Panc1 (cell line): ENCODE measurements around the gene KIF1A. TPM values are rescaled to one million over a fixed set of nuclear protein-coding genes. Genes with fewer than 3 reads are reported as not detected.

Experiments used
- ATAC-seq: fragments of 200-7000 bp; cut with Tn5 transposase; 2 replicates; pipeline ENCODE4 v1.9.1; 2020; ENCODE audit warnings: mild to moderate bottlenecking, moderate library complexity
- BruUV-seq: library from RNA; stranded (reverse); fragments of 400-500 nt; replicated peaks from 2 replicates; lab custom pipeline; 2021; lab: Mats Ljungman, UMichigan
- CTCF ChIA-PET: fragments of 300-600 bp; sonication (Branson Sonifier 250); formaldehyde crosslinking; loops from one replicate; lab custom pipeline; 2022; ENCODE audit warnings: antibody characterized with exemption; lab: Charles Lee
- POLR2A ChIA-PET: fragments of 300-600 bp; sonication (Branson Sonifier 250); formaldehyde crosslinking; loops from one replicate; lab custom pipeline; 2022; ENCODE audit warnings: antibody characterized with exemption; lab: Charles Lee
- DNase-seq: peaks from one replicate; pipeline ENCODE4 v3.0.0-alpha.2; 2010; ENCODE audit warnings: low read depth, low spot score
- H3K27ac ChIP-seq: 2 replicates; pipeline ENCODE4 v1.5.1; 2011; ENCODE audit warnings: mild to moderate bottlenecking, low read length, inconsistent platforms
- H3K27me3 ChIP-seq: fragments of 200-500 bp; sonication (Bioruptor generic); 2 replicates; pipeline ENCODE4 v1.6.0; 2014; ENCODE audit warnings: low read length, inconsistent platforms; ENCODE audit not compliant: control insufficient read depth, insufficient read depth
- H3K36me3 ChIP-seq: fragments of 200-500 bp; sonication (Bioruptor generic); 2 replicates; pipeline ENCODE4 v1.5.1; 2014; ENCODE audit warnings: inconsistent platforms, mild to moderate bottlenecking, low read length, moderate library complexity; ENCODE audit not compliant: control insufficient read depth, insufficient read depth
- H3K4me1 ChIP-seq: 2 replicates; pipeline ENCODE4 v1.5.1; 2011; ENCODE audit warnings: inconsistent platforms, mild to moderate bottlenecking, low read length, moderate library complexity; ENCODE audit not compliant: control insufficient read depth, insufficient read depth
- H3K4me3 ChIP-seq, 2 experiments: 2 replicates each; pipeline ENCODE4 v1.5.1; 2011 to 2012; ENCODE audit warnings: low read depth in 2 of 2, low read length in 2 of 2, mild to moderate bottlenecking in 2 of 2, inconsistent platforms in 1 of 2, moderate library complexity in 1 of 2
- H3K9me3 ChIP-seq: fragments of 200-500 bp; sonication (Bioruptor generic); 2 replicates; pipeline ENCODE4 v1.5.1; 2014; ENCODE audit warnings: low read depth, mild to moderate bottlenecking, inconsistent platforms, low read length, moderate library complexity; ENCODE audit not compliant: control insufficient read depth, insufficient read depth
- POLR2AphosphoS5 ChIP-seq: IDR thresholded peaks from 2 replicates; pipeline ENCODE4 v1.6.1; 2012; ENCODE audit warnings: mild to moderate bottlenecking, low read depth, low read length, moderate library complexity
- SIN3A ChIP-seq: IDR thresholded peaks from 2 replicates; pipeline ENCODE4 v1.6.1; 2012; ENCODE audit warnings: low read depth, mild to moderate bottlenecking, low read length, moderate library complexity, borderline replicate concordance; ENCODE audit not compliant: insufficient read depth
- TCF7L2 ChIP-seq: IDR thresholded peaks from 2 replicates; pipeline ENCODE4 v1.6.1; 2011; ENCODE audit warnings: mild to moderate bottlenecking, low read depth, low read length, inconsistent platforms
- in situ Hi-C: cut with HindIII; loops from 2 replicates; pipeline ENCODE4 v1.10.0; 2016; ENCODE audit warnings: low sequenced_read_pairs, low pct_unique_long_range_greater_than_20kb
- intact Hi-C: fragments of 100-400 bp; cut with micrococcal nuclease; formaldehyde crosslinking; loops from one replicate; pipeline ENCODE4 v1.10.0; 2022; ENCODE audit not compliant: unreplicated experiment
- total RNA-seq: library from RNA; stranded (reverse); gene quantifications from one replicate; pipeline ENCODE4 v1.2.1, GENCODE V29; 2021; ENCODE audit not compliant: unreplicated experiment
- TF ChIP-seq, protein P1 (sequence below), 2 experiments: IDR thresholded peaks; 2 replicates each; pipeline ENCODE4 v1.6.1; 2011 to 2012; ENCODE audit warnings: low read depth in 2 of 2, control low read depth in 1 of 2, low read length in 1 of 2, mild to moderate bottlenecking in 1 of 2, moderate library complexity in 1 of 2; ENCODE audit not compliant: insufficient read depth in 1 of 2
- TF ChIP-seq, protein P2 (sequence below): fragments of 450-650 bp; IDR thresholded peaks from 2 replicates; pipeline ENCODE4 v1.5.1; 2017; ENCODE audit warnings: mild to moderate bottlenecking

KIF1A gene
- total RNA-seq, 1 experiment from 2014 or later = 132 TPM

DNA sequence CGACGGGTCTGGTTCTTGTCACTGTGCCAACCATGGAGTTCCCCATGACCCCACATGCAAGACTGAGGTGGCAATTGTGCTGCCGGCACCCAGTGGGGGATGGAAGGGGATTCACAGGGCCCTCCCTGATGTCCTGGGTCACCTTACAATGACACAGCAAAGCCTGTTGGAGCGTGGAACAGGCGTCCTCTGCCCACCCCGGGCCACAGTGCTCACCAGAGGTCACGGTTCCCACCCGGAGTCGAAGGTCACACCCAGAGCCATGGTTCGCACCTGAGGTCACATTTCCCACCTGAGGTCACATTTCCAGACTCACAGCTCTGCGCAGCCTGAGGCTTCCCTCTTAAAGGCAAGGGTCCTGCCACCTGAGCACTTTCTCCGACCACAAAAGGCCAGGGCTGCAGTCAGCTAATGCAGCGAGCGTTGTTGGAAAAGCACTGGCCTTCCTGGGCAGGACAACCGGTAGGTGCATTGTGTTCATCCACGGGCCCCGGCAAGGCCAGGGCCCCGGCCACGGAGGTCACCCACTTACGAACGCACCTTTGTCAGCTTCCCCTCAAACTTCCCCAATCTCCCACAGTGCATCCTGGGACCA lies 24.0 kb downstream of the KIF1A start:
- CTCF ChIA-PET = no interaction called here
- Histone ChIP-seq H3K27ac (no peak overlapping the region), H3K4me1 (no peaks in the 10 kb centered on the region), H3K9me3 (no peaks in the 10 kb centered on the region), H3K27me3 (no peaks in the 10 kb centered on the region), H3K4me3 (no peak overlapping the region), H3K36me3 (no peaks in the 10 kb centered on the region; the same call in none of the 2 replicates)
- ATAC-seq = no peak
- in situ Hi-C loops (no loop called here), intact Hi-C loops (no loop called here)
- POLR2A ChIA-PET = no interaction called here
- DNase-seq = no peak
- TF ChIP-seq TCF7L2 = no peak
- TF ChIP-seq, protein P1, sequence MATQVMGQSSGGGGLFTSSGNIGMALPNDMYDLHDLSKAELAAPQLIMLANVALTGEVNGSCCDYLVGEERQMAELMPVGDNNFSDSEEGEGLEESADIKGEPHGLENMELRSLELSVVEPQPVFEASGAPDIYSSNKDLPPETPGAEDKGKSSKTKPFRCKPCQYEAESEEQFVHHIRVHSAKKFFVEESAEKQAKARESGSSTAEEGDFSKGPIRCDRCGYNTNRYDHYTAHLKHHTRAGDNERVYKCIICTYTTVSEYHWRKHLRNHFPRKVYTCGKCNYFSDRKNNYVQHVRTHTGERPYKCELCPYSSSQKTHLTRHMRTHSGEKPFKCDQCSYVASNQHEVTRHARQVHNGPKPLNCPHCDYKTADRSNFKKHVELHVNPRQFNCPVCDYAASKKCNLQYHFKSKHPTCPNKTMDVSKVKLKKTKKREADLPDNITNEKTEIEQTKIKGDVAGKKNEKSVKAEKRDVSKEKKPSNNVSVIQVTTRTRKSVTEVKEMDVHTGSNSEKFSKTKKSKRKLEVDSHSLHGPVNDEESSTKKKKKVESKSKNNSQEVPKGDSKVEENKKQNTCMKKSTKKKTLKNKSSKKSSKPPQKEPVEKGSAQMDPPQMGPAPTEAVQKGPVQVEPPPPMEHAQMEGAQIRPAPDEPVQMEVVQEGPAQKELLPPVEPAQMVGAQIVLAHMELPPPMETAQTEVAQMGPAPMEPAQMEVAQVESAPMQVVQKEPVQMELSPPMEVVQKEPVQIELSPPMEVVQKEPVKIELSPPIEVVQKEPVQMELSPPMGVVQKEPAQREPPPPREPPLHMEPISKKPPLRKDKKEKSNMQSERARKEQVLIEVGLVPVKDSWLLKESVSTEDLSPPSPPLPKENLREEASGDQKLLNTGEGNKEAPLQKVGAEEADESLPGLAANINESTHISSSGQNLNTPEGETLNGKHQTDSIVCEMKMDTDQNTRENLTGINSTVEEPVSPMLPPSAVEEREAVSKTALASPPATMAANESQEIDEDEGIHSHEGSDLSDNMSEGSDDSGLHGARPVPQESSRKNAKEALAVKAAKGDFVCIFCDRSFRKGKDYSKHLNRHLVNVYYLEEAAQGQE (IDR thresholded peaks at IDR 0.05; ENCODE audit: insufficient read depth in 1 of 2, low read depth in 2 of 2, low read length in 1 of 2) = no peak
- TF ChIP-seq POLR2AphosphoS5 = no peak
- no peak for TF ChIP-seq SIN3A
- TF ChIP-seq, protein P2, sequence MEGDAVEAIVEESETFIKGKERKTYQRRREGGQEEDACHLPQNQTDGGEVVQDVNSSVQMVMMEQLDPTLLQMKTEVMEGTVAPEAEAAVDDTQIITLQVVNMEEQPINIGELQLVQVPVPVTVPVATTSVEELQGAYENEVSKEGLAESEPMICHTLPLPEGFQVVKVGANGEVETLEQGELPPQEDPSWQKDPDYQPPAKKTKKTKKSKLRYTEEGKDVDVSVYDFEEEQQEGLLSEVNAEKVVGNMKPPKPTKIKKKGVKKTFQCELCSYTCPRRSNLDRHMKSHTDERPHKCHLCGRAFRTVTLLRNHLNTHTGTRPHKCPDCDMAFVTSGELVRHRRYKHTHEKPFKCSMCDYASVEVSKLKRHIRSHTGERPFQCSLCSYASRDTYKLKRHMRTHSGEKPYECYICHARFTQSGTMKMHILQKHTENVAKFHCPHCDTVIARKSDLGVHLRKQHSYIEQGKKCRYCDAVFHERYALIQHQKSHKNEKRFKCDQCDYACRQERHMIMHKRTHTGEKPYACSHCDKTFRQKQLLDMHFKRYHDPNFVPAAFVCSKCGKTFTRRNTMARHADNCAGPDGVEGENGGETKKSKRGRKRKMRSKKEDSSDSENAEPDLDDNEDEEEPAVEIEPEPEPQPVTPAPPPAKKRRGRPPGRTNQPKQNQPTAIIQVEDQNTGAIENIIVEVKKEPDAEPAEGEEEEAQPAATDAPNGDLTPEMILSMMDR = no peak
- no TSS peak for BruUV-seq

DNA sequence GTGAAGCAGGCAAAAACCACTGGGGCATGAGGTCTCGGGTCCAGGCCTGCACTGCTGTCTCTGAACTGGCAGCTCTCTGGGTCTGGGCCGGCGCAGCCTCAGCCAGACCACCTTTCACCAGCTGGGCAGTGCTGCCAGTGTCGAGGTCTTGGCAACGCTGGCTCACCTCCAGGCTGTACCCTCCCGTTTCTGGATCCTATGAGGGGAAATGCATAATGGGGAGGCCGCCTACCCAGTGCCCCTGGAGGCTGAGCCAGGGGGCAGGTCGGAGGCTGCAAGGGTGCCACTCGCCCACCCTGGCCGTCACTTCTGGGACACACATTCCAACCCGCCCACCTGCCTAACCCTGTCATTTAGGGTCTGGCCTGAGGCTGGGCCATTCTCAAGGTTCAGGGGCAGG lies 24.6 kb downstream of the KIF1A start:
- in situ Hi-C loops = no loop called here
- Histone ChIP-seq H3K27me3 (no peaks in the 10 kb centered on the region), H3K36me3 (no peaks in the 10 kb centered on the region; the same call in none of the 2 replicates), H3K27ac (no peak overlapping the region), H3K4me1 (no peaks in the 10 kb centered on the region), H3K9me3 (no peaks in the 10 kb centered on the region), H3K4me3 (no peak overlapping the region)
- no TSS peak for BruUV-seq
- TF ChIP-seq, protein P1 (IDR thresholded peaks at IDR 0.05; ENCODE audit: insufficient read depth in 1 of 2, low read depth in 2 of 2, low read length in 1 of 2) = no peak
- ChIA-PET CTCF (no interaction called here), POLR2A (no interaction called here)
- ATAC-seq (no peak), DNase-seq (no peak)
- intact Hi-C loops = no loop called here
